Osteoblast (primary cell): ENCODE data around the gene HDAC10. TPM values are rescaled to one million over a fixed set of nuclear protein-coding genes. Genes with fewer than 3 reads are reported as not detected.

Source experiments
- DNase-seq: peaks from one replicate; pipeline ENCODE4 v3.0.0; 2011; ENCODE audit warnings: low spot score, mixed read lengths; ENCODE audit not compliant: insufficient read length; ENCODE audit errors: missing footprints
- H2AFZ ChIP-seq: 2 replicates; pipeline ENCODE4 v1.6.0; 2011; ENCODE audit warnings: mild to moderate bottlenecking, low read length
- H3K27ac ChIP-seq: 2 replicates; pipeline ENCODE4 v1.5.1; 2011; ENCODE audit warnings: mild to moderate bottlenecking, low read depth, low read length, moderate library complexity
- H3K27me3 ChIP-seq: 2 replicates; pipeline ENCODE4 v1.6.0; 2012; ENCODE audit warnings: mild to moderate bottlenecking, control low read depth, inconsistent platforms, low read length, moderate library complexity; ENCODE audit not compliant: insufficient read depth
- H3K36me3 ChIP-seq: 2 replicates; pipeline ENCODE4 v1.5.1; 2011; ENCODE audit warnings: mild to moderate bottlenecking, low read length, control low read depth, moderate library complexity; ENCODE audit not compliant: insufficient read depth
- H3K4me1 ChIP-seq: 2 replicates; pipeline ENCODE4 v1.5.1; 2011; ENCODE audit warnings: mild to moderate bottlenecking, low read length, control low read depth, moderate library complexity; ENCODE audit not compliant: insufficient read depth
- H3K4me2 ChIP-seq: 2 replicates; pipeline ENCODE4 v1.6.0; 2011; ENCODE audit warnings: mild to moderate bottlenecking, low read length; ENCODE audit not compliant: insufficient read depth
- H3K4me3 ChIP-seq: fragments of 200-600 bp; sonication (generic); 3 replicates; pipeline ENCODE4 v1.5.1; 2012; ENCODE audit warnings: mild to moderate bottlenecking, low read length, inconsistent platforms; ENCODE audit not compliant: insufficient read depth
- H3K79me2 ChIP-seq: 2 replicates; pipeline ENCODE4 v1.6.0; 2012; ENCODE audit warnings: mild to moderate bottlenecking, low read length, control low read depth, inconsistent platforms; ENCODE audit not compliant: insufficient read depth
- H3K9me3 ChIP-seq: 2 replicates; pipeline ENCODE4 v1.5.1; 2011; ENCODE audit warnings: low read depth, low read length, control low read depth
- H4K20me1 ChIP-seq: 2 replicates; pipeline ENCODE4 v1.6.0; 2012; ENCODE audit warnings: mild to moderate bottlenecking, low read length, control low read depth; ENCODE audit not compliant: insufficient read depth
- total RNA-seq: library from RNA; depleted of rRNA; stranded (reverse); fragments of >200 nt; gene quantifications from 2 replicates; pipeline ENCODE4 v1.2.3, GENCODE V29; 2012
- TF ChIP-seq, protein P1 (sequence below): IDR thresholded peaks from 2 replicates; pipeline ENCODE4 v1.5.1; 2011; ENCODE audit warnings: mild to moderate bottlenecking, low read depth, low read length, moderate library complexity; ENCODE audit errors: extremely low read depth

Gene HDAC10
- total RNA-seq, 1 donor: 19.2 TPM

- Histone ChIP-seq H3K27me3 (no peaks in the 10 kb centered on the region), H3K4me1 (peaks cover 9% of the 10 kb centered on the region), H3K9me3 (no peaks in the 10 kb centered on the region), H4K20me1 (peaks cover 68% of the 10 kb centered on the region), H3K79me2 (peaks cover 87% of the 10 kb centered on the region), H3K4me2 (no peak overlapping the region), H3K27ac (no peak overlapping the region), H3K36me3 (peaks cover 63% of the 10 kb centered on the region), H2AFZ (no peak overlapping the region), H3K4me3 (no peak overlapping the region)
- no peak for DNase-seq
- TF ChIP-seq, protein P1, sequence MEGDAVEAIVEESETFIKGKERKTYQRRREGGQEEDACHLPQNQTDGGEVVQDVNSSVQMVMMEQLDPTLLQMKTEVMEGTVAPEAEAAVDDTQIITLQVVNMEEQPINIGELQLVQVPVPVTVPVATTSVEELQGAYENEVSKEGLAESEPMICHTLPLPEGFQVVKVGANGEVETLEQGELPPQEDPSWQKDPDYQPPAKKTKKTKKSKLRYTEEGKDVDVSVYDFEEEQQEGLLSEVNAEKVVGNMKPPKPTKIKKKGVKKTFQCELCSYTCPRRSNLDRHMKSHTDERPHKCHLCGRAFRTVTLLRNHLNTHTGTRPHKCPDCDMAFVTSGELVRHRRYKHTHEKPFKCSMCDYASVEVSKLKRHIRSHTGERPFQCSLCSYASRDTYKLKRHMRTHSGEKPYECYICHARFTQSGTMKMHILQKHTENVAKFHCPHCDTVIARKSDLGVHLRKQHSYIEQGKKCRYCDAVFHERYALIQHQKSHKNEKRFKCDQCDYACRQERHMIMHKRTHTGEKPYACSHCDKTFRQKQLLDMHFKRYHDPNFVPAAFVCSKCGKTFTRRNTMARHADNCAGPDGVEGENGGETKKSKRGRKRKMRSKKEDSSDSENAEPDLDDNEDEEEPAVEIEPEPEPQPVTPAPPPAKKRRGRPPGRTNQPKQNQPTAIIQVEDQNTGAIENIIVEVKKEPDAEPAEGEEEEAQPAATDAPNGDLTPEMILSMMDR: no peak
Measured at GRCh38 chr22:50287731-50288130, 36.7 kb upstream of the HDAC10 start.

DNA sequence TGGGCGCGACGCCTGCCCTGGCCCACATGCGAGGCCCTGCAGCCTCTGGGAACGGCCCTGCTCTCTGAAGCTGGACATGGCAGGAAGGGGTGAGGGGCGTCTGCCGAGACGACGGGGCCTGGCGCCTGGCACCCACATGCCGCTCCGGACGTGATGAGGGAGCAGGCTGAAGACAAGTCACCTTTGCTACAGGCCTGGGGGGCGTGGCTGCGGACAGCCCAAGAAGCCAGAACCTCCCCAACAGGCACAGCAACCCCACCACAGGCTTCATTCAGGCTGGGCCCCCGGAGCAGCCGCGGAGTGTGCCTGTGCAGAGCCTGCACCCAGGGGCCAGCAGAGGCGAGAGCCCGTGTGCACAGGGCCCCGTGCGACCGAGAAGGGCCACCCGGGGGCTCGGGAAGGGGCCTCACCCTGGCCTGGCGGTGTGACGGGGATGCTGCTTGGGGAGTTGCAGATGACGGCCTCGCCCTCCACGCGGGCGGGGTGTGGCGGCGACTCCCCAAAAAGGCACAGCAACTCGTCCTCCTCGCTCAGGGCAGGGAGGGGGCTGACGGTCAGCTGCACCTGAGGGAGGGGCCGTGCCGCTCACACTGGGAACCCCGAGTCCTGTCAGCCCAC is 35.7 kb upstream of the HDAC10 start:
- Histone ChIP-seq H3K27me3 (no peaks in the 10 kb centered on the region), H3K9me3 (no peaks in the 10 kb centered on the region), H3K27ac (no peak overlapping the region), H3K36me3 (peaks cover 71% of the 10 kb centered on the region), H3K4me1 (peaks cover 3% of the 10 kb centered on the region), H4K20me1 (peaks cover 69% of the 10 kb centered on the region), H3K4me3 (no peak overlapping the region), H2AFZ (no peak overlapping the region), H3K4me2 (no peak overlapping the region), H3K79me2 (peaks cover 83% of the 10 kb centered on the region)
- TF ChIP-seq, protein P1: no peak
- DNase-seq: no peak

- H2AFZ ChIP-seq: no peak overlapping the region
- DNase-seq: no peak
- no peaks in the 10 kb centered on the region for H3K4me1 ChIP-seq
- no peak overlapping the region for H3K27ac ChIP-seq
- H4K20me1 ChIP-seq: peaks cover 67% of the 10 kb centered on the region
- peaks cover 82% of the 10 kb centered on the region for H3K79me2 ChIP-seq
- H3K36me3 ChIP-seq: peaks cover 72% of the 10 kb centered on the region
- H3K9me3 ChIP-seq: no peaks in the 10 kb centered on the region
- H3K27me3 ChIP-seq: no peaks in the 10 kb centered on the region
- TF ChIP-seq, protein P1: no peak
- H3K4me3 ChIP-seq: no peak overlapping the region
- no peak overlapping the region for H3K4me2 ChIP-seq
Measured at GRCh38 chr22:50286275-50286674, 35.2 kb upstream of the HDAC10 start.

DNA sequence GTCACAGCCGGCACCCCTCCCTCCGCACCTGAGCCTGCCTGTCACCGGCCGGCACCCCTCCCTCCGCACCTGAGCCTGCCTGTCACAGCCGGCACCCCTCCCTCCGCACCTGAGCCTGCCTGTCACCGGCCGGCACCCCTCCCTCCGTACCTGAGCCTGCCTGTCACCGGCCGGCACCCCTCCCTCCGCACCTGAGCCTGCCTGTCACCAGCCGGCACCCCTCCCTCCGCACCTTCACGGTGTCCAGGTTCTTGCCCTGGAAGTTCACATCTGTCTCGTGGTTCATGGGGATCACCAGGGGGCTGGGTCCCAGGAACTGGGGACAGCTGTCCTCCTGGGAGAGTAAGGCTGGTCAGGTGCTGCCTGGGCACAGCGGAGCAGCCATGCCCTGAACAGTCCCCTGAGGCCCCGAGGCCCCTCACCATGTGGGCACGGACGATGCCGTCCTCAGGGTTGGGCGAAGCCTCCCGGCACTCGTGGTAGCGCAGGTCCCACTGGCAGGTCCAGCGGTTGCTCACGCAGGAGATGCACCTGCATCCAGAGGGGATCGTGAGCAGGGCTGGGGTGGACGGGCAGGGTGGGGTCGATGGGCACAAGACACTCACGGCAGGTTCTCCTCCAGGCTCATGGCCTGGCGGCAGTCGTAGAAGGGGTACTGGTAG is 34.6 kb upstream of the HDAC10 start:
- H3K36me3 ChIP-seq: peaks cover 72% of the 10 kb centered on the region
- no peaks in the 10 kb centered on the region for H3K9me3 ChIP-seq
- no peaks in the 10 kb centered on the region for H3K27me3 ChIP-seq

More for the DNA sequence above, 34.6 kb upstream of the HDAC10 start:
- no peak overlapping the region for H3K4me2 ChIP-seq
- no peak for DNase-seq
- TF ChIP-seq, protein P1: no peak
- peaks cover 61% of the 10 kb centered on the region for H4K20me1 ChIP-seq
- H3K4me3 ChIP-seq: no peak overlapping the region
- H3K79me2 ChIP-seq: peaks cover 77% of the 10 kb centered on the region
- H3K27ac ChIP-seq: no peak overlapping the region
- no peak overlapping the region for H2AFZ ChIP-seq
- H3K4me1 ChIP-seq: no peaks in the 10 kb centered on the region
